GM18502 (cell line): Measurements from ENCODE around the gene PLA2G15.

Source experiments
- ATAC-seq: cut with Tn5 transposase; IDR thresholded peaks from one replicate; pipeline ENCODE4 v1.9.1; 2021; ENCODE audit warnings: mild to moderate bottlenecking; ENCODE audit not compliant: unreplicated experiment, poor library complexity

PLA2G15 gene

GRCh38 chr16:68249371-68249770 is 4.2 kb downstream of the PLA2G15 start:
- ATAC-seq: no peak

GRCh38 chr16:68250951-68251350 is 5.8 kb downstream of the PLA2G15 start:
- no peak for ATAC-seq

DNA sequence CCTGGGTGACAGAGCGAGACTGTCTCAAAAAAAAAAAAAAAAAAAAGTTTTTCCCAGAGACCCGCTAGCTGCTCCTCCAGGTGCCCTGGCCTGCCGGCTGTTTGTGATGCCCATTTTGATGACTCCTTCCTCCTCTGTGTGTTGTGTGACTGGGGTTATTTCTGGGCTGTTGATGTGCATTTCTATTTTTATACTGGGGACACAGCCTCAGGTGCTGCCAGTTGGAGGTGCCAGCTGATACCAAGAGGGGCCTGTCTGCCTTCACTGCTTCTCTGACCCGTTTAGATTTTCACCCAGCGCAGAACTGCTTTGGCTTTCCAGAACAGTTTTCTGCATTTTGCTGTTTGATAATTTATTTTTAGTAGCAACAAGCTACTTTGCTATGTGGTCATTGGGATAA is 6.7 kb downstream of the PLA2G15 start:
- ATAC-seq: no peak

GRCh38 chr16:68252383-68252782 is 7.2 kb downstream of the PLA2G15 start:
- no peak for ATAC-seq

DNA sequence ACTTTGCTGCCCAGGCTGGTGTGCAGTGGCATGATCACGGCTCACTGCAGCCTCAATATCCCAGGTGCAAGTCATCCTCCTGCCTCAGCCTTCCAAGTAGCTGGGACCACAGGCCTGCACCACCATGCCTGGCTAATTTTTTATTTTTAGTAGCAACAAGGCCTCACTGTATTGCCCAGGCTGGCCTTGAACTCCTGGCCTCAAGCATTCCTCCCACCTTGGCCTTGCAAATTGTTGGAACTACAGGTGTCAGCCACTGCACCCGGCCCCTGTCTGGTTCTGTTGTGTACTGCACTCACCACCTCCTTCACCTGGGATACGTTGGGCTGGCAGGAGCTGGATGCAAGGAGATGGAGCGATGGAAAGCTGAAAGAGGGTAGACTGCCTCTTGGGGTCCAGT is 8.5 kb downstream of the PLA2G15 start:
- no peak for ATAC-seq

- ATAC-seq: no peak
These were observed 10.5 kb downstream of the PLA2G15 start for GRCh38 chr16:68255712-68256111.

DNA sequence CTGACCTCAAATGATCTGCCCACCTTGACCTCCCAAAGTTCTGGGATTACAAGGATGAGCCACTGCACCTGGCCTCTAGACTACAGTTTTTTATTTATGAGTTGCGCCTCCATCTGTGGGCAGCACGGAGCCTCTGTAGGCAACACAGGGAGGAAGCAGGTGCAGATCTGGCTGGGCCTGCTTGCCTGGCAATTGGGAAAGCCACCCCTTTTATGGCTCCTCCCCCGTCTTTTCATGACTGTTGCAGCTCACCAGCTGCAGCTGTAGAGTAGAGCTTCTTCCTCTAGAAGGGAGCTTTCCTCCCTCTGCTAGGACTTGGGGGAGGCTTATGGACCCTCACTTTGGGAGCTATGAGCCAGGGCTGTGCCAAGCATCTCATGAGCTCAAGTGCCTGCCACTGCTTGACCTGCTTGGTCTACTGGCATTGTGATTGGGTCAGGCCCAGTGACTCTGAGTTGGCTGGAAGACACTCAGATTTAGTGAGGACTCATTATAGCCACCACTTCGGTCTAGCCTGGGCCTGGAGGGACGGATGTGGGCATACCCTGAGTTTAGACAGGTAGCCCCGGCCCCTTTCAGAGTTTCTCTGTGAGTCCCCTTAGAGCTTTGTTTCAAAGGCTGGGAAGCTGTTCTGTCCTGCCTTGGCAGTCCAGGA is 12.2 kb downstream of the PLA2G15 start:
- no peak for ATAC-seq

DNA sequence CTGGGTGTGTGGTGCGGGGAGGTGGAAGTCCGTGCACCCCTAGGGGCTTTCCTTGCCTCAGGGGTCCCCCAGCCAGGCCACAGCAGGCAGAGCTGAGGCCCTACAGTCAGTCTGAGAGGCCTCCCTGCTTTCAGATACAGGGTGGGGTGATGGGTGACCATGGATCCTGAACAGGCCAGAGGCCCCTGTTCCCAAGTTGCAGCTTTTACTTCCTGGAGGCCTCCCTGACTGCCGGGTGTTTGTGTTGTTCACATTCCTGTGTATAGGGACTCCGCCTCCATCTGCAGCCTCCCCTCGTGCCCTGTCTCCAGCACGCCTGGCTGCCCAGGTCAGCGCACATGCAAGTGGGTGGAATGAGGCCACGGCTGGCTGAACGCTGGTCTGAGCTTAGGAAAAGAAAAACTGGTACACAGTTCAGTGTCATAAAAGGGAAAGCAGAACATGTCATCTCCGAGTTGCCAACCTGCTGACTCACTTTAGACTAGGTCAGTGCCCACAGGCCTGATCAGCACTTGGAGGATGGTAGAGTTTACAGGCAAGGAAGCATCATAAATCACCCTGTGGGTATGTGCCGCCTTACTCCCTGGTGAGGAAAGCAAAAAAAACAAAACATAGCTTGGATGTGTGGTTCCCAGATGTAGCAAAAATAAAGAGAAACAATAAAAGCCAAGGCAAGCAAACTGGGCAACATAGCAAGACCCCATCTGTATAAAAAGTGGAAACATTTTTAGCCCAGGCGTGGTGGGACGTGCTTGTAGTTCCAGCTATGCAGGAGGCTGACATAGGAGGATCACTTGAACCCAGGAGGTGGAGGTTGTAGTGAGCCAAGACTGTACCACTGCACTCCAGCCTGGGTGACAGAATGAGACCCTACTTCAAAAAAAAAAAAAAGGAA is 13.0 kb downstream of the PLA2G15 start:
- ATAC-seq: no peak

- no peak for ATAC-seq
These were observed 14.0 kb downstream of the PLA2G15 start for GRCh38 chr16:68259007-68259825.

GRCh38 chr16:68263559-68264127 is 18.5 kb downstream of the PLA2G15 start:
- no peak for ATAC-seq

DNA sequence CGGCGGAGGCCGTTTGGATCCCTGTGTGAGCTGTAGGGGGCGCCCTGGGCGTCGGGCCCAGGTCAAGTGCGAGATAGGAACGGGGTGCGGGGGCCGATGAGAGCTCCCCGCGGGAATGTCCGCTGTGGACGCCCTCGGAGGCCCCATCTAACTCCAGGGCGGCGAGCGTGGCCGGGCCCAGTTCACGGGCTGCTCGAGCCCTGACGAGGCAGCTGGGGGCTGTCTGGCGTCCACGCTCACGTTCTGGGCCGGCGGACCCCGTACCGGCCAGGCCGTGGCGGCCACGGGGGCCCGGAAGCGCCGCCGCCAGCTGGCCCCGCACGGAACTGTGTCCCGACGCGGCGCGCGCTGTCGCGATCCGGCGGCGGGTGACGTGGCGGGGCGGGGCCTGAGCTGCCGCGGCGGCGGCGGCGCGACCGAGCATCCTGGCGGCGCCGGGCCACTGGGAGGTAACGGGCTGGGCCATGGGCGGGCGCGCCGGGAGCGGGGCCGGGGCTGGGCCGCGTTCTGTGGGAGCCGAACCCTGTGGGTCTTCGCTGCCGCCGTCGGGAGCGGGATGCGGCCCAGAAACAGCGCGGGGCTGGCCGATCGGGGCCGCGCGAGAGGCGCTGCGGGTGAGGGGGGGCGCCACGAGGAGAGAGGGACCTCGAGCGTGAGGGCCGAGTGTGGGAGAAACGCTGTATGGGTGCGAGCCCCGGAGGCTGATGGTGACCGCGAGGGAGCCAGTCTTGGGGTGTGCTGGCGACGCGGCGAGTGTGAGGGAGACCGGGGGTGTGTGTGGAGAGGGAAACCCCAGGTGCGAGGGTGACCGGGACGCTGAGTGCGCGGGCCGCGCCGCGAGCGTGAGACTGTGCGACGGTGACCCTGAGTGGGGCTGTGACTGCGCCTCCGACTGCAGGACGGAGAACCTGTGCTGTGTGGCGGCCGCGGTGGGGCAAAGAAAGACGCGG is 19.2 kb downstream of the PLA2G15 start, which contains the start of gene SLC7A6:
Gene SLC7A6, plus strand, starts transcription at position 399 of the 950 bp plus-strand sequence. CDS start 10,201 bp downstream, outside the sequence.
- peak; percentile 62 for ATAC-seq

DNA sequence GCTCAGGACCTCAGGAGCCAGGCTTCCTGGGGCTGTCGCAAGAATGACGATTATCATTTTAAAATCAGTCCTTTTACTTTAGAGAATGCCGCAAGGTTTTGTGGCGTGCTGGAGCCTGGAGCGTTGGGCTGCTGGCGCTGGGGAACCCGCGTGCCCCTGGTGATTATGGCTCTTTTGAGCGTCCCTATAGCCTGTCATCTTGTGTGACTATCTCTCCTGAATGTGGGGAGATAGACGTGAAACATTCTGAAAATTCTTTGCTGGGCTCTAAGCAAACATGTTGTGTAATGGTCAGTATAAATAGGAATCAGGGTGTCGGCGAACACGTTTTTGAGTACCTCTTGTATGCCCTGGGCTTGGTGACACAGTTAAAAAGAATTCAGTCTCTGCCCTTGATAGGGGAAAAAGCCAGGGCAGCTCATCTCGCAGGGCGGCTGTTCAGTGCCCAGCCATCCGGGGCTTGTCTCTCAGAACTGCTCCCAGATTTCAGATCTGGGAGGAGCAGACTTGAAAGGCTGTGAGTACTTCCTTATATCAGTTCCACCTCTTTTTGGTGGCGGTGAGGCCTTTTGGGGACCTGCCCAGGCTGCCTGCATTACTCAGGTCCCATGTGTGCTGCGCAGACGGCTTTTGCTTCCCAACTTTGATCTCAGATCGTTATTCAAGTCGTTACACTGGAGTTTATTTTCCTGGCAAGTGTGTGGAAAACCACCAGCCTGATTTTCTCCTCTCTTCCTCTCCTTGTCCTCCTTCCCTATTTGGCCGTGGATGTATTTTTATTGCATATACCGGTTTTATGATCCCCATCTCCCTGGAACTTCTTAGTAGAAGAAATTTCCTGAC is 20.1 kb downstream of the PLA2G15 start:
- ATAC-seq: peak; percentile 12

DNA sequence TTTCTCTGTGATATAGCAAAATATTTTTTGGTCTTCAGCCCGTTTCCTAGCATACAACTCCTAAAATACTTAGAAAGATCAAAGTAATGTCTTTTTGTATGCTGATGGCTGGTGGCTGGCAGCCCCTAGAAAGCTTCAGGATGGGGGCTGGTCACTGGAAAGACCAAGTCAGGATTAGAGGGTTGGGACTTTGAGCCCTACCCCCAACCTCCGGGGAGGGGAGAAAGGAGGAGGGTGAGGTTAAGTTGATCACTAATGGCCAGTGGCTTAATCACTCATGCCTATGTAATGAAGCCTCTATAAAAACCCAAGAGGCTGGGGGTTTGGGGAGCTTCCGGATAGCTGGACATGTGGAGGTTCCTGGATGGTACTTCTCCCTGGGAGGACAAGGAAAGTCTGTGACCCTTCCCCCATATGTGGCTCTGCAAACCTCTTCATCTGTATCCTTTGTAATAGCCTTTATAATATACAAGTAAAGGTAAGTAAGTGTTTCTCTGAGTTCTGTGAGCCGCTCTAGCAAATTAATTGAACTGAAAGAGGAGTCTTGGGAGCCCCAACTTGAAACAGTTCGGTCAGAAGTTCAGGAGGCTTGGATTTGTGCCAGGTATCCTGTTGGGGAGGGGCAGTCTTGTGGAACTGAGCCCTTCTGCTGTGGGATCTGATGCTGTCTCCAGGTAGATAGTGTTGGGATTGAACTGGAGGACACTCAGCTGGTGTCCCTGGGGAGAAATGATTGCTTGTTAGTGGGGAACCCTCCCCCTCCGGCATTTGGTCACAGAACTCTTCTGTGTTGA is 22.6 kb downstream of the PLA2G15 start:
- no peak for ATAC-seq

GRCh38 chr16:68269793-68270192 is 24.6 kb downstream of the PLA2G15 start:
- no peak for ATAC-seq

DNA sequence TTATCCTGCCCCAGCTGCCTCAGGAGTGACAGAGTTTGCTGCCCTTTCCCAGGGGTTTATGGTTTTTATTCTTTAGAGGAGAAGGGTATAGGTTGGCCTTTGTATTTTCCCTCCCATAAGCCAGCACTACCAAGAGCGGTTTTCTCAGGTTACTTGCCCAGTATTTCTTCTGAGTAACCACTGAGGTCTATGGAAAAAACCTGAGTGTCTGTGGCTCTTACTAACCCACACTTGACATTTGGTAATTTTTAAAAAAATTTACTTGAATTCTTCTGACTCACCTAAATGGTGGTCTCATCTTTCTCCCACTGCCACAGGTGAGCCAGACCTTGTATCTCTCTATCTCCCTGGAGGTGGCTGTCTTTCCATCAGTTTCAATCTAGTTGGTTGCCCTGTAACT is 25.2 kb downstream of the PLA2G15 start:
- no peak for ATAC-seq

- no peak for ATAC-seq
These were observed 27.5 kb downstream of the PLA2G15 start for GRCh38 chr16:68272507-68273209.

DNA sequence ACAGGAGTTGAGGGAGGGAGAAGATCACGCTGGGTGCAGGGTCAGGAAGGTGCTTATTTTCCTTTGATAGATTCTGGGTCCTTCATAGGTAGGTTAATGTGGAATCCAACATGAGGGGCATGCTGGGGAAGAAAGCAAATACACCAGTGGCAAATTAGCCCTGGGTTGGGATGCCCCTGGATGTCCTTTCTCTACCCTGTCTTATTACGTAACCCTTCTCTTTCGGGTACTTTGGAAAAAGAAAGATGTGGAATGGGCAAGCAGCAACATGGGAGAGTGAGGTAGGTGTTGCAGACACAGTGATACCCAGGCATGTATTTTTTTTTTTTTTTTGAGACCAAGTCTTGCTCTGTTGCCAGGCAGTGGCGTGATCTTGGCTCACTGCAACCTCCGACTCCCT is 28.3 kb downstream of the PLA2G15 start:
- no peak for ATAC-seq
